ENCODE results near the gene PHF23. TPM values are rescaled to one million over a fixed set of nuclear protein-coding genes. Genes with fewer than 3 reads are reported as not detected.

The PHF23 gene
- total RNA-seq, 6 experiments from 2014 or later = 16.0 to 24.3 (median 18.2) TPM

- no peak for TF ChIP-seq POLR2A (IDR thresholded peaks at IDR 0.05)
- TF ChIP-seq, protein P1, sequence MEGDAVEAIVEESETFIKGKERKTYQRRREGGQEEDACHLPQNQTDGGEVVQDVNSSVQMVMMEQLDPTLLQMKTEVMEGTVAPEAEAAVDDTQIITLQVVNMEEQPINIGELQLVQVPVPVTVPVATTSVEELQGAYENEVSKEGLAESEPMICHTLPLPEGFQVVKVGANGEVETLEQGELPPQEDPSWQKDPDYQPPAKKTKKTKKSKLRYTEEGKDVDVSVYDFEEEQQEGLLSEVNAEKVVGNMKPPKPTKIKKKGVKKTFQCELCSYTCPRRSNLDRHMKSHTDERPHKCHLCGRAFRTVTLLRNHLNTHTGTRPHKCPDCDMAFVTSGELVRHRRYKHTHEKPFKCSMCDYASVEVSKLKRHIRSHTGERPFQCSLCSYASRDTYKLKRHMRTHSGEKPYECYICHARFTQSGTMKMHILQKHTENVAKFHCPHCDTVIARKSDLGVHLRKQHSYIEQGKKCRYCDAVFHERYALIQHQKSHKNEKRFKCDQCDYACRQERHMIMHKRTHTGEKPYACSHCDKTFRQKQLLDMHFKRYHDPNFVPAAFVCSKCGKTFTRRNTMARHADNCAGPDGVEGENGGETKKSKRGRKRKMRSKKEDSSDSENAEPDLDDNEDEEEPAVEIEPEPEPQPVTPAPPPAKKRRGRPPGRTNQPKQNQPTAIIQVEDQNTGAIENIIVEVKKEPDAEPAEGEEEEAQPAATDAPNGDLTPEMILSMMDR (IDR thresholded peaks at IDR 0.05) = no peak
- Histone ChIP-seq H3K36me3 (no peaks in the 10 kb centered on the region), H3K9me3 (no peaks in the 10 kb centered on the region), H3K4me1 (peaks cover 0 to 20% (median 2%) of the 10 kb centered on the region in 4 donors), H3K27me3 (no peaks in the 10 kb centered on the region), H3K4me3 (no peak overlapping the region), H3K27ac (no peak overlapping the region)
- intact Hi-C loops (cut with DNase I) = no loop called here
- no peak for ATAC-seq
- whole genome bisulfite sequencing (ENCODE audit: insufficient coverage, low coverage, low lambda C conversion rate, missing lambda C conversion rate) = 54% methylated on average over 5 of the region's 6 CpGs
- DNase-seq = no peak
Measured at GRCh38 chr17:7282752-7283321, 43.6 kb upstream of the PHF23 start.

GRCh38 chr17:7281953-7282751 lies 42.9 kb upstream of the PHF23 start:
- peaks cover 0 to 20% (median 2%) of the 10 kb centered on the region in 4 donors for H3K4me1 ChIP-seq
- H3K36me3 ChIP-seq = no peaks in the 10 kb centered on the region
- peak overlapping the region in 1 of 3 donors; percentile 73 for H3K27ac ChIP-seq
- intact Hi-C loops (cut with DNase I) = no loop called here
- 3% methylated on average over 14 of the region's 43 CpGs for WGBS (ENCODE audit: insufficient coverage, low coverage, low lambda C conversion rate, missing lambda C conversion rate)
- no peak for ATAC-seq
- no peaks in the 10 kb centered on the region for H3K9me3 ChIP-seq
- no peaks in the 10 kb centered on the region for H3K27me3 ChIP-seq
- peak overlapping the region; percentile 22 to 61 (median 53) for H3K4me3 ChIP-seq
- DNase-seq = peak in 2 of 3 donors; percentile 48 to 57
- TF ChIP-seq POLR2A (IDR thresholded peaks at IDR 0.05) = no peak
- TF ChIP-seq, protein P1 (IDR thresholded peaks at IDR 0.05) = no peak

GRCh38 chr17:7281074-7281952 lies 42.1 kb upstream of the PHF23 start, which contains the start of gene SLC2A4:
Gene SLC2A4 (plus strand): TSS chr17:7281718. CDS start chr17:7281935, 217 bp downstream.
- Histone ChIP-seq H3K36me3 (no peaks in the 10 kb centered on the region), H3K4me1 (peaks cover 0 to 20% (median 2%) of the 10 kb centered on the region in 4 donors), H3K27ac (peak within 1 kb of the TSS in 2 of 3 donors; percentile 73), H3K9me3 (no peaks in the 10 kb centered on the region), H3K4me3 (peak within 1 kb of the TSS; percentile 22 to 61 (median 53)), H3K27me3 (no peaks in the 10 kb centered on the region)
- TF ChIP-seq, protein P1 (IDR thresholded peaks at IDR 0.05) = no peak
- no peak for TF ChIP-seq POLR2A (IDR thresholded peaks at IDR 0.05)
- intact Hi-C loops (cut with DNase I) = no loop called here
- peak; percentile 96 to 97 (median 97) for DNase-seq
- 0% methylated on average over 33 of the region's 71 CpGs for WGBS (ENCODE audit: insufficient coverage, low coverage, low lambda C conversion rate, missing lambda C conversion rate)
- ATAC-seq = peak; percentile 86 to 91 (median 90)

- WGBS (ENCODE audit: insufficient coverage, low coverage, low lambda C conversion rate, missing lambda C conversion rate) = 0% methylated on average over 16 of the region's 29 CpGs
- Histone ChIP-seq H3K36me3 (no peaks in the 10 kb centered on the region), H3K4me1 (peaks cover 0 to 20% (median 2%) of the 10 kb centered on the region in 4 donors), H3K27me3 (no peaks in the 10 kb centered on the region), H3K4me3 (peak overlapping the region; percentile 22 to 61 (median 43)), H3K9me3 (no peaks in the 10 kb centered on the region), H3K27ac (peak overlapping the region in 2 of 3 donors; percentile 73)
- DNase-seq (peak; percentile 80 to 87 (median 83)), ATAC-seq (peak; percentile 82 to 89 (median 86))
- TF ChIP-seq POLR2A (IDR thresholded peaks at IDR 0.05) = no peak
- TF ChIP-seq, protein P1 (IDR thresholded peaks at IDR 0.05) = peak; percentile 92 to 97 (median 96)
- intact Hi-C loops (cut with DNase I) = no loop called here
Measured at GRCh38 chr17:7280519-7281073, 41.3 kb upstream of the PHF23 start.
